Left cardiac atrium (tissue), 4 donors: Measurements from ENCODE around the gene CTNNA3. TPM values are rescaled to one million over a fixed set of nuclear protein-coding genes. Genes with fewer than 3 reads are reported as not detected.

Source experiments
- ATAC-seq, 2 donors: fragments of 200-7000 bp; cut with Tn5 transposase; one replicate each; pipeline ENCODE4 v1.9.1; 2020; ENCODE audit warnings: mild to moderate bottlenecking in 2 of 2, moderate library complexity in 2 of 2
- DNase-seq: peaks from one replicate; pipeline ENCODE4 v3.0.0-alpha.2; 2020
- intact Hi-C, 2 donors: fragments of 100-400 bp; cut with DNase I; formaldehyde crosslinking; loops; one replicate each; pipeline versions ENCODE4 v1.14.1 to v1.15.1; 2022 to 2023
- total RNA-seq, 2 donors: library from RNA; stranded (reverse); fragmentation: NEBNext Ultra II Directional; extraction: Animal tissue kit (Norgen Biotek cat#: 25700); gene quantifications; one replicate each; pipeline ENCODE4 v1.2.1, GENCODE V29; 2021
- donor health status: DM: no; HTN: yes; CAD: no.
- donor health status: DM: no; HTN: yes; CAD: no; lungs with severe emphysema.
- donor health status: DM: yes; HTN: yes; CAD: no.
- donor health status: Dilated cardiomyopathy.

CTNNA3 gene
- total RNA-seq, 2 donors from 2014 or later, result 42.3 to 48.7 TPM

- DNase-seq (no peak), ATAC-seq (no peak)
- intact Hi-C loops, result no loop called here
Measured at GRCh38 chr10:67011981-67012380, 684.0 kb downstream of the CTNNA3 start.

- DNase-seq, result no peak
- intact Hi-C loops, result no loop called here
Measured at GRCh38 chr10:67011480-67011879, 684.5 kb downstream of the CTNNA3 start.

GRCh38 chr10:67005981-67006380, 690.0 kb downstream of the CTNNA3 start:
- intact Hi-C loops, result no loop called here
- DNase-seq (no peak), ATAC-seq (no peak)

More at GRCh38 chr10:67011480-67011879, 684.5 kb downstream of the CTNNA3 start:
- no peak for ATAC-seq

GRCh38 chr10:67004690-67005089, 691.3 kb downstream of the CTNNA3 start:
- intact Hi-C loops, result no loop called here
- no peak for ATAC-seq
- DNase-seq, result no peak

GRCh38 chr10:66999762-67000545, 696.0 kb downstream of the CTNNA3 start:
- DNase-seq (no peak), ATAC-seq (no peak)
- intact Hi-C loops, result no loop called here

- ATAC-seq (no peak), DNase-seq (no peak)
- intact Hi-C loops, result no loop called here
Measured at GRCh38 chr10:66996996-66997395, 699.0 kb downstream of the CTNNA3 start.

- no peak for ATAC-seq
- intact Hi-C loops, result no loop called here
- DNase-seq, result no peak
Measured at GRCh38 chr10:66990143-66990830, 705.7 kb downstream of the CTNNA3 start.

- DNase-seq (no peak), ATAC-seq (no peak)
- intact Hi-C loops, result no loop called here
Measured at GRCh38 chr10:66983475-66983818, 712.5 kb downstream of the CTNNA3 start.

- intact Hi-C loops, result no loop called here
- no peak for DNase-seq
- ATAC-seq, result no peak
Measured at GRCh38 chr10:66982792-66983474, 713.1 kb downstream of the CTNNA3 start.

GRCh38 chr10:66982053-66982420, 714.0 kb downstream of the CTNNA3 start:
- intact Hi-C loops, result no loop called here
- ATAC-seq (no peak), DNase-seq (no peak)

- no peak for DNase-seq
- intact Hi-C loops, result no loop called here
- ATAC-seq, result no peak
Measured at GRCh38 chr10:66981361-66982052, 714.5 kb downstream of the CTNNA3 start.

- ATAC-seq (no peak), DNase-seq (no peak)
- intact Hi-C loops, result no loop called here
Measured at GRCh38 chr10:66980246-66980815, 715.7 kb downstream of the CTNNA3 start.

- intact Hi-C loops, result no loop called here
- no peak for DNase-seq
- no peak for ATAC-seq
Measured at GRCh38 chr10:66964946-66965345, 731.0 kb downstream of the CTNNA3 start.

- intact Hi-C loops, result no loop called here
- no peak for ATAC-seq
- DNase-seq, result no peak
Measured at GRCh38 chr10:66958466-66958865, 737.5 kb downstream of the CTNNA3 start.

- ATAC-seq, result no peak
- DNase-seq, result no peak
- intact Hi-C loops, result no loop called here
Measured at GRCh38 chr10:66951896-66952295, 744.1 kb downstream of the CTNNA3 start.

GRCh38 chr10:66943590-66943989, 752.4 kb downstream of the CTNNA3 start:
- DNase-seq, result no peak
- intact Hi-C loops, result no loop called here
- ATAC-seq, result no peak

GRCh38 chr10:66942407-66942806, 753.6 kb downstream of the CTNNA3 start:
- no peak for ATAC-seq
- intact Hi-C loops, result no loop called here

GRCh38 chr10:66941491-66941890, 754.5 kb downstream of the CTNNA3 start:
- intact Hi-C loops, result no loop called here
- ATAC-seq (no peak), DNase-seq (no peak)

More at GRCh38 chr10:66942407-66942806, 753.6 kb downstream of the CTNNA3 start:
- DNase-seq, result no peak

- intact Hi-C loops, result no loop called here
- ATAC-seq (no peak), DNase-seq (no peak)
Measured at GRCh38 chr10:66940965-66941364, 755.0 kb downstream of the CTNNA3 start.
